WTC11 (cell line): ENCODE results near the gene COX10. TPM values are rescaled to one million over a fixed set of nuclear protein-coding genes. Genes with fewer than 3 reads are reported as not detected.

Source experiments
- ATAC-seq: fragments of 200-7000 bp; cut with Tn5 transposase; 2 replicates; pipeline ENCODE4 v1.10.0; 2021; ENCODE audit warnings: mild to moderate bottlenecking, moderate library complexity
- CTCF ChIA-PET: fragments of 300-600 bp; sonication (Branson Sonifier 250); formaldehyde crosslinking; loops from one replicate; lab custom pipeline; 2021; ENCODE audit warnings: antibody characterized with exemption; lab: Charles Lee
- POLR2A ChIA-PET: fragments of 350-600 bp; sonication (Branson Sonifier 250); formaldehyde crosslinking; loops from one replicate; lab custom pipeline; 2021; ENCODE audit warnings: antibody characterized with exemption; lab: Charles Lee
- DNase-seq: peaks from one replicate; pipeline ENCODE4 v3.0.0; 2021; ENCODE audit warnings: low spot score
- H3K27ac Mint-ChIP-seq: 2 replicates; pipeline ENCODE4 v1.8.0; 2021; ENCODE audit warnings: mixed read lengths
- H3K27me3 Mint-ChIP-seq: 2 replicates; pipeline ENCODE4 v1.8.0; 2021; ENCODE audit warnings: low read depth, mild to moderate bottlenecking, moderate library complexity, mixed read lengths
- H3K36me3 Mint-ChIP-seq: 2 replicates; pipeline ENCODE4 v1.8.0; 2021; ENCODE audit warnings: mixed read lengths
- H3K4me1 Mint-ChIP-seq: 2 replicates; pipeline ENCODE4 v1.8.0; 2022; ENCODE audit warnings: mixed read lengths
- H3K4me3 Mint-ChIP-seq: 2 replicates; pipeline ENCODE4 v1.8.0; 2021; ENCODE audit warnings: mild to moderate bottlenecking, moderate library complexity, mixed read lengths
- H3K9me3 Mint-ChIP-seq: 2 replicates; pipeline ENCODE4 v1.8.0; 2021; ENCODE audit warnings: mixed read lengths
- CBFB ChIP-seq: sonication (generic); formaldehyde crosslinking; IDR thresholded peaks from 2 replicates; pipeline ENCODE4 v1.8.1; 2022; ENCODE audit warnings: mild to moderate bottlenecking, low read depth, missing genetic modification reagents
- GTF2I ChIP-seq: fragments of 250-450 bp; sonication (Bioruptor Pico); conservative IDR thresholded peaks from 2 replicates; pipeline ENCODE4 v1.4.0; 2021; ENCODE audit warnings: mild to moderate bottlenecking
- MYBL2 ChIP-seq: sonication (generic); formaldehyde crosslinking; IDR thresholded peaks from 2 replicates; pipeline ENCODE4 v1.8.1; 2023; ENCODE audit warnings: mild to moderate bottlenecking, moderate library complexity, missing genetic modification reagents
- NR3C1 ChIP-seq: sonication (generic); formaldehyde crosslinking; conservative IDR thresholded peaks from 2 replicates; pipeline ENCODE4 v1.8.1; 2023; ENCODE audit warnings: low read depth, mild to moderate bottlenecking, missing genetic modification reagents
- ZNF138 ChIP-seq: sonication (generic); formaldehyde crosslinking; conservative IDR thresholded peaks from 2 replicates; pipeline ENCODE4 v1.8.1; 2022; ENCODE audit warnings: mild to moderate bottlenecking, moderate library complexity, missing genetic modification reagents
- ZNF317 ChIP-seq: sonication (generic); formaldehyde crosslinking; IDR thresholded peaks from 2 replicates; pipeline ENCODE4 v1.8.1; 2023; ENCODE audit warnings: low read depth, mild to moderate bottlenecking, moderate library complexity, missing genetic modification reagents, borderline replicate concordance
- ZNF423 ChIP-seq: fragments of 250-450 bp; sonication (Bioruptor Pico); IDR thresholded peaks from 2 replicates; pipeline ENCODE4 v2.1.2; 2022; ENCODE audit warnings: mild to moderate bottlenecking, moderate library complexity
- total RNA-seq: library from RNA; stranded (reverse); gene quantifications from 3 replicates; pipeline ENCODE4 v1.2.3, GENCODE V29; 2021
- TF ChIP-seq, protein P1 (sequence below): sonication (generic); formaldehyde crosslinking; IDR thresholded peaks from 2 replicates; pipeline ENCODE4 v1.8.0; 2022; ENCODE audit warnings: missing genetic modification reagents
- TF ChIP-seq, protein P2 (sequence below): sonication (generic); formaldehyde crosslinking; IDR thresholded peaks from 2 replicates; pipeline ENCODE4 v1.8.1; 2022; ENCODE audit warnings: missing genetic modification reagents, borderline replicate concordance
- TF ChIP-seq, protein P3 (sequence below): sonication (generic); formaldehyde crosslinking; IDR thresholded peaks from 2 replicates; pipeline ENCODE4 v1.8.0; 2023; ENCODE audit warnings: missing genetic modification reagents, mild to moderate bottlenecking, borderline replicate concordance
- TF ChIP-seq, protein P4 (sequence below): sonication (generic); formaldehyde crosslinking; IDR thresholded peaks from 2 replicates; pipeline ENCODE4 v1.8.1; 2022; ENCODE audit warnings: low read depth, missing genetic modification reagents, borderline replicate concordance
- TF ChIP-seq, protein P5 (sequence below): sonication (generic); formaldehyde crosslinking; IDR thresholded peaks from 2 replicates; pipeline ENCODE4 v1.8.1; 2023; ENCODE audit warnings: mild to moderate bottlenecking, missing genetic modification reagents

The COX10 gene
- total RNA-seq, 1 experiment from 2014 or later: 22.0 TPM

DNA sequence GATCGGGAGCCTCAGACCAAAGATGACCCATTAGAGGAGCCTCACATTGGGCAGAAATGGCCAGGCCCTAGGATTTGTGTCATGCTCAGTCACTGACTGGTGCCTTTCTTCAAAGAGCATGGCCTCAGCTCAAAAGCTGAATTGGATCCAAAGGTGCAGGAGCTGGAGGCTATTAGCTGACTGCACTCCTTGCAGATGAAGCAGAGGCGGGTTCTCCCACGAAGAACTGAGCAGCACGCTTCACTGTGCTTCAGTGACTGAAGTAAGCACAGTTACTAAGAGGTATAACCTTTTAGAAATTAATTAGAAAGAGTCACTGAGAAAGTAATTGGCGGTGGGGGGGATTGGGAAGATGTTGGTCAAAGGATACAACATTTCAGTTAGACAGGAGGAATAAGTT lies 18.7 kb upstream of the COX10 start (continued):
- no peak for TF ChIP-seq ZNF138
- TF ChIP-seq GTF2I (CRISPR knock-in tag): no peak
- TF ChIP-seq, all 79 proteins: peak for 0

DNA sequence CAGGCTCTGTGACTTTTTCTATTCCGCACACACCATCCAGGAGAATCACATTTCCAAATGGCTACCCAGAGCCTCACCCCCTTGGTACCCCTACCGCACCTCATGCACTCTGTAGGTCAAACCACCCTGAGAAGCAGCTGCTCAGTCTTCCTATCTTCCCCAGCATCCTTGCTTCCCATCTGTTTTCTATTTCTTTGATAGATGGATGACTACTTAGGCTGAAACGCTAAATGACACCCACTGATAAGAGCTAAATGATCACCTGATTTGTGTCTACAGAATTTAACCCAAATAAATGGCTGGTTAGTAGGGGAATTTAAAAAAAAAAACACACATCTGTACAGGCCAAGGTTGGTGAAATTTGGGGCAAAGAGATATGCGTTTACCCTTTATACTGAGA lies 17.6 kb upstream of the COX10 start:
- ChIA-PET POLR2A (no interaction called here), CTCF (no interaction called here)
- Mint-ChIP-seq H3K36me3 (peaks cover 8% of the 10 kb centered on the region), H3K27ac (no peak overlapping the region), H3K27me3 (no peaks in the 10 kb centered on the region), H3K9me3 (peaks cover 10% of the 10 kb centered on the region), H3K4me3 (no peak overlapping the region), H3K4me1 (peaks cover 3% of the 10 kb centered on the region; the same call in 1 of the 2 replicates)
- TF ChIP-seq, protein P1, sequence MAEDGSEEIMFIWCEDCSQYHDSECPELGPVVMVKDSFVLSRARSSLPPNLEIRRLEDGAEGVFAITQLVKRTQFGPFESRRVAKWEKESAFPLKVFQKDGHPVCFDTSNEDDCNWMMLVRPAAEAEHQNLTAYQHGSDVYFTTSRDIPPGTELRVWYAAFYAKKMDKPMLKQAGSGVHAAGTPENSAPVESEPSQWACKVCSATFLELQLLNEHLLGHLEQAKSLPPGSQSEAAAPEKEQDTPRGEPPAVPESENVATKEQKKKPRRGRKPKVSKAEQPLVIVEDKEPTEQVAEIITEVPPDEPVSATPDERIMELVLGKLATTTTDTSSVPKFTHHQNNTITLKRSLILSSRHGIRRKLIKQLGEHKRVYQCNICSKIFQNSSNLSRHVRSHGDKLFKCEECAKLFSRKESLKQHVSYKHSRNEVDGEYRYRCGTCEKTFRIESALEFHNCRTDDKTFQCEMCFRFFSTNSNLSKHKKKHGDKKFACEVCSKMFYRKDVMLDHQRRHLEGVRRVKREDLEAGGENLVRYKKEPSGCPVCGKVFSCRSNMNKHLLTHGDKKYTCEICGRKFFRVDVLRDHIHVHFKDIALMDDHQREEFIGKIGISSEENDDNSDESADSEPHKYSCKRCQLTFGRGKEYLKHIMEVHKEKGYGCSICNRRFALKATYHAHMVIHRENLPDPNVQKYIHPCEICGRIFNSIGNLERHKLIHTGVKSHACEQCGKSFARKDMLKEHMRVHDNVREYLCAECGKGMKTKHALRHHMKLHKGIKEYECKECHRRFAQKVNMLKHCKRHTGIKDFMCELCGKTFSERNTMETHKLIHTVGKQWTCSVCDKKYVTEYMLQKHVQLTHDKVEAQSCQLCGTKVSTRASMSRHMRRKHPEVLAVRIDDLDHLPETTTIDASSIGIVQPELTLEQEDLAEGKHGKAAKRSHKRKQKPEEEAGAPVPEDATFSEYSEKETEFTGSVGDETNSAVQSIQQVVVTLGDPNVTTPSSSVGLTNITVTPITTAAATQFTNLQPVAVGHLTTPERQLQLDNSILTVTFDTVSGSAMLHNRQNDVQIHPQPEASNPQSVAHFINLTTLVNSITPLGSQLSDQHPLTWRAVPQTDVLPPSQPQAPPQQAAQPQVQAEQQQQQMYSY (CRISPR knock-in tag): no peak
- TF ChIP-seq, protein P2, sequence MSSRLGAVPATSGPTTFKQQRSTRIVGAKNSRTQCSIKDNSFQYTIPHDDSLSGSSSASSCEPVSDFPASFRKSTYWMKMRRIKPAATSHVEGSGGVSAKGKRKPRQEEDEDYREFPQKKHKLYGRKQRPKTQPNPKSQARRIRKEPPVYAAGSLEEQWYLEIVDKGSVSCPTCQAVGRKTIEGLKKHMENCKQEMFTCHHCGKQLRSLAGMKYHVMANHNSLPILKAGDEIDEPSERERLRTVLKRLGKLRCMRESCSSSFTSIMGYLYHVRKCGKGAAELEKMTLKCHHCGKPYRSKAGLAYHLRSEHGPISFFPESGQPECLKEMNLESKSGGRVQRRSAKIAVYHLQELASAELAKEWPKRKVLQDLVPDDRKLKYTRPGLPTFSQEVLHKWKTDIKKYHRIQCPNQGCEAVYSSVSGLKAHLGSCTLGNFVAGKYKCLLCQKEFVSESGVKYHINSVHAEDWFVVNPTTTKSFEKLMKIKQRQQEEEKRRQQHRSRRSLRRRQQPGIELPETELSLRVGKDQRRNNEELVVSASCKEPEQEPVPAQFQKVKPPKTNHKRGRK (CRISPR knock-in tag): no peak
- TF ChIP-seq, protein P3, sequence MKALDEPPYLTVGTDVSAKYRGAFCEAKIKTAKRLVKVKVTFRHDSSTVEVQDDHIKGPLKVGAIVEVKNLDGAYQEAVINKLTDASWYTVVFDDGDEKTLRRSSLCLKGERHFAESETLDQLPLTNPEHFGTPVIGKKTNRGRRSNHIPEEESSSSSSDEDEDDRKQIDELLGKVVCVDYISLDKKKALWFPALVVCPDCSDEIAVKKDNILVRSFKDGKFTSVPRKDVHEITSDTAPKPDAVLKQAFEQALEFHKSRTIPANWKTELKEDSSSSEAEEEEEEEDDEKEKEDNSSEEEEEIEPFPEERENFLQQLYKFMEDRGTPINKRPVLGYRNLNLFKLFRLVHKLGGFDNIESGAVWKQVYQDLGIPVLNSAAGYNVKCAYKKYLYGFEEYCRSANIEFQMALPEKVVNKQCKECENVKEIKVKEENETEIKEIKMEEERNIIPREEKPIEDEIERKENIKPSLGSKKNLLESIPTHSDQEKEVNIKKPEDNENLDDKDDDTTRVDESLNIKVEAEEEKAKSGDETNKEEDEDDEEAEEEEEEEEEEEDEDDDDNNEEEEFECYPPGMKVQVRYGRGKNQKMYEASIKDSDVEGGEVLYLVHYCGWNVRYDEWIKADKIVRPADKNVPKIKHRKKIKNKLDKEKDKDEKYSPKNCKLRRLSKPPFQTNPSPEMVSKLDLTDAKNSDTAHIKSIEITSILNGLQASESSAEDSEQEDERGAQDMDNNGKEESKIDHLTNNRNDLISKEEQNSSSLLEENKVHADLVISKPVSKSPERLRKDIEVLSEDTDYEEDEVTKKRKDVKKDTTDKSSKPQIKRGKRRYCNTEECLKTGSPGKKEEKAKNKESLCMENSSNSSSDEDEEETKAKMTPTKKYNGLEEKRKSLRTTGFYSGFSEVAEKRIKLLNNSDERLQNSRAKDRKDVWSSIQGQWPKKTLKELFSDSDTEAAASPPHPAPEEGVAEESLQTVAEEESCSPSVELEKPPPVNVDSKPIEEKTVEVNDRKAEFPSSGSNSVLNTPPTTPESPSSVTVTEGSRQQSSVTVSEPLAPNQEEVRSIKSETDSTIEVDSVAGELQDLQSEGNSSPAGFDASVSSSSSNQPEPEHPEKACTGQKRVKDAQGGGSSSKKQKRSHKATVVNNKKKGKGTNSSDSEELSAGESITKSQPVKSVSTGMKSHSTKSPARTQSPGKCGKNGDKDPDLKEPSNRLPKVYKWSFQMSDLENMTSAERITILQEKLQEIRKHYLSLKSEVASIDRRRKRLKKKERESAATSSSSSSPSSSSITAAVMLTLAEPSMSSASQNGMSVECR (CRISPR knock-in tag): no peak
- TF ChIP-seq, protein P4, sequence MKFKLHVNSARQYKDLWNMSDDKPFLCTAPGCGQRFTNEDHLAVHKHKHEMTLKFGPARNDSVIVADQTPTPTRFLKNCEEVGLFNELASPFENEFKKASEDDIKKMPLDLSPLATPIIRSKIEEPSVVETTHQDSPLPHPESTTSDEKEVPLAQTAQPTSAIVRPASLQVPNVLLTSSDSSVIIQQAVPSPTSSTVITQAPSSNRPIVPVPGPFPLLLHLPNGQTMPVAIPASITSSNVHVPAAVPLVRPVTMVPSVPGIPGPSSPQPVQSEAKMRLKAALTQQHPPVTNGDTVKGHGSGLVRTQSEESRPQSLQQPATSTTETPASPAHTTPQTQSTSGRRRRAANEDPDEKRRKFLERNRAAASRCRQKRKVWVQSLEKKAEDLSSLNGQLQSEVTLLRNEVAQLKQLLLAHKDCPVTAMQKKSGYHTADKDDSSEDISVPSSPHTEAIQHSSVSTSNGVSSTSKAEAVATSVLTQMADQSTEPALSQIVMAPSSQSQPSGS: no peak
- TF ChIP-seq CBFB (CRISPR knock-in tag) (no peak), NR3C1 (CRISPR knock-in tag) (no peak), ZNF317 (CRISPR knock-in tag) (no peak), ZNF138 (no peak), ZNF423 (CRISPR knock-in tag) (no peak), MYBL2 (CRISPR knock-in tag) (no peak)
- TF ChIP-seq, protein P5, sequence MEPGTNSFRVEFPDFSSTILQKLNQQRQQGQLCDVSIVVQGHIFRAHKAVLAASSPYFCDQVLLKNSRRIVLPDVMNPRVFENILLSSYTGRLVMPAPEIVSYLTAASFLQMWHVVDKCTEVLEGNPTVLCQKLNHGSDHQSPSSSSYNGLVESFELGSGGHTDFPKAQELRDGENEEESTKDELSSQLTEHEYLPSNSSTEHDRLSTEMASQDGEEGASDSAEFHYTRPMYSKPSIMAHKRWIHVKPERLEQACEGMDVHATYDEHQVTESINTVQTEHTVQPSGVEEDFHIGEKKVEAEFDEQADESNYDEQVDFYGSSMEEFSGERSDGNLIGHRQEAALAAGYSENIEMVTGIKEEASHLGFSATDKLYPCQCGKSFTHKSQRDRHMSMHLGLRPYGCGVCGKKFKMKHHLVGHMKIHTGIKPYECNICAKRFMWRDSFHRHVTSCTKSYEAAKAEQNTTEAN (CRISPR knock-in tag): no peak
- DNase-seq: no peak
- ATAC-seq: no peak
